ENCODE results near the gene ZNF500. TPM values are rescaled to one million over a fixed set of nuclear protein-coding genes. Genes with fewer than 3 reads are reported as not detected.

ZNF500 gene
- polyA plus RNA-seq, 1 of the 3 experiments (the other 2 are of a cell fraction) = 6.3 TPM

- no peak overlapping the region for H2AFZ ChIP-seq (ENCODE audit: low read depth)
- no peak overlapping the region for H3K9ac ChIP-seq
- no peak for DNase-seq
- CTCF ChIA-PET = interaction anchor here (1.9 kb wide), 1 partner anchor 227 kb away, joined by 6 read pairs; no protein-coding TSS in a partner anchor
- H3K27ac ChIP-seq (ENCODE audit: low read depth in 2 of 2, low read length in 1 of 2) = no peak overlapping the region
- H3K9me3 ChIP-seq = no peaks in the 10 kb centered on the region
- peaks cover 0 to 3% of the 10 kb centered on the region in 2 experiments; a peak in 1 of 4 replicates for H3K4me1 ChIP-seq (ENCODE audit: control insufficient read depth in 1 of 2, insufficient read depth in 2 of 2, low read depth in 1 of 2, low read length in 1 of 2)
- WGBS (ENCODE audit: low lambda C conversion rate) = 94% methylated on average over 7 of the region's 8 CpGs
- no peaks in the 10 kb centered on the region for H3K27me3 ChIP-seq (ENCODE audit: insufficient read depth)
- no peak overlapping the region for H3K4me3 ChIP-seq (ENCODE audit: low read depth in 2 of 2, low read length in 1 of 2)
- H3K79me2 ChIP-seq (ENCODE audit: insufficient read depth) = peaks cover 57% of the 10 kb centered on the region
- no peak for TF ChIP-seq SIN3A (IDR thresholded peaks at IDR 0.05; ENCODE audit: borderline replicate concordance, low read depth, low read length)
- no peak for TF ChIP-seq GABPA (IDR thresholded peaks at IDR 0.05; ENCODE audit: low read depth)
- TF ChIP-seq SMC3 (IDR thresholded peaks at IDR 0.05; ENCODE audit: low read depth, low read length) = no peak
- TF ChIP-seq IRF3 (IDR thresholded peaks at IDR 0.05; ENCODE audit: low read depth, low read length) = no peak
- no peak for TF ChIP-seq PBX3 (IDR thresholded peaks at IDR 0.05)
- no peak for TF ChIP-seq CTCF (IDR thresholded peaks at IDR 0.05)
- TF ChIP-seq FOXJ3 (CRISPR knock-in tag; IDR thresholded peaks at IDR 0.05) = no peak
- no peak for TF ChIP-seq NRF1 (IDR thresholded peaks at IDR 0.05; ENCODE audit: low read depth, low read length)
- no peak for TF ChIP-seq TEAD4 (IDR thresholded peaks at IDR 0.05; ENCODE audit: borderline replicate concordance, insufficient read depth)
- no peak for TF ChIP-seq ZBTB33 (IDR thresholded peaks at IDR 0.05; ENCODE audit: borderline replicate concordance, low read depth)
- TF ChIP-seq ELF1 (IDR thresholded peaks at IDR 0.05) = no peak
- TF ChIP-seq USF2 (IDR thresholded peaks at IDR 0.05; ENCODE audit: borderline replicate concordance, low read depth, low read length) = no peak
- TF ChIP-seq POLR2AphosphoS5 (IDR thresholded peaks at IDR 0.05; ENCODE audit: low read depth, low read length) = no peak
- TF ChIP-seq NFIC (IDR thresholded peaks at IDR 0.05; ENCODE audit: borderline replicate concordance) = no peak
- no peak for TF ChIP-seq TAF1 (IDR thresholded peaks at IDR 0.05; ENCODE audit: borderline replicate concordance, low read depth, low read length)
- no peak overlapping the region for H3K4me2 ChIP-seq
- no peaks in the 10 kb centered on the region for H3F3A ChIP-seq (replicated peaks; ENCODE audit: insufficient read depth)
- POLR2A ChIA-PET = no interaction called here
- H4K20me1 ChIP-seq (ENCODE audit: insufficient read depth) = no peaks in the 10 kb centered on the region
- H3K36me3 ChIP-seq (replicated peaks in 1 of 2; ENCODE audit: control insufficient read depth in 1 of 2, insufficient read depth in 2 of 2, low read length in 1 of 2) = peaks cover 23 to 59% of the 10 kb centered on the region in 2 experiments
- H3K9me2 ChIP-seq = no peaks in the 10 kb centered on the region
Measured at GRCh38 chr16:4728676-4729075, 38.3 kb downstream of the ZNF500 start.

All from SK-N-SH (cell line).